SK-N-MC (cell line): ENCODE results near the gene BLID.
A peak's percentile ranks its signal among the peaks of the same experiment; 100 is the strongest.

Source experiments
- DNase-seq: peaks from one replicate; pipeline ENCODE4 v3.0.0-alpha.2; 2011; ENCODE audit warnings: low read depth, low spot score
- H3K27ac ChIP-seq: fragments of 200-600 bp; sonication (generic); 2 replicates; pipeline ENCODE4 v1.5.1; 2016; ENCODE audit warnings: mixed run types
- H3K36me3 ChIP-seq: fragments of 200-600 bp; sonication (generic); 2 replicates; pipeline ENCODE4 v1.6.1; 2017; ENCODE audit warnings: antibody characterized with exemption, low read length, mixed read lengths; ENCODE audit not compliant: insufficient read depth
- H3K4me3 ChIP-seq: fragments of 200-600 bp; sonication (generic); 2 replicates; pipeline ENCODE4 v1.5.1; 2016
- H3K9ac ChIP-seq: fragments of 200-600 bp; sonication (generic); 2 replicates; pipeline ENCODE4 v1.8.0; 2017; ENCODE audit warnings: mixed run types, mixed read lengths; ENCODE audit not compliant: insufficient read length
- H3K9me3 ChIP-seq: fragments of 200-600 bp; sonication (generic); 2 replicates; pipeline ENCODE4 v1.6.1; 2017; ENCODE audit warnings: low read depth, mild to moderate bottlenecking, antibody characterized with exemption, low read length, moderate library complexity, mixed read lengths
- EZH2 ChIP-seq: fragments of 200-600 bp; sonication (generic); IDR thresholded peaks from one replicate; pipeline ENCODE4 v1.6.1; 2017; ENCODE audit warnings: antibody characterized with exemption
- FOXP2 ChIP-seq: optimal IDR thresholded peaks from 2 replicates; pipeline ENCODE3; 2011; ENCODE audit warnings: mild to moderate bottlenecking, moderate library complexity; ENCODE audit not compliant: insufficient read depth; ENCODE audit errors: extremely low read length, control extremely low read depth
- POLR2AphosphoS5 ChIP-seq: IDR thresholded peaks from 2 replicates; pipeline ENCODE4 v1.6.1; 2012; ENCODE audit warnings: mild to moderate bottlenecking, low read depth, low read length, borderline replicate concordance

BLID gene

GRCh38 chr11:122156940-122157382 lies 40.9 kb upstream of the BLID start:
- TF ChIP-seq POLR2AphosphoS5 (no peak), FOXP2 (no peak), EZH2 (no peak)
- Histone ChIP-seq H3K36me3 (no peaks in the 10 kb centered on the region), H3K27ac (no peak overlapping the region), H3K4me3 (peak overlapping the region; percentile 36; the same call in 1 of the 2 replicates), H3K9me3 (no peaks in the 10 kb centered on the region), H3K9ac (no peak overlapping the region)
- no peak for DNase-seq

GRCh38 chr11:122155765-122156527 lies 39.9 kb upstream of the BLID start:
- TF ChIP-seq EZH2 (no peak), FOXP2 (no peak), POLR2AphosphoS5 (no peak)
- no peak for DNase-seq

GRCh38 chr11:122154994-122155393 lies 39.0 kb upstream of the BLID start:
- H3K27ac ChIP-seq = no peak overlapping the region
- no peaks in the 10 kb centered on the region for H3K36me3 ChIP-seq
- H3K9me3 ChIP-seq = no peaks in the 10 kb centered on the region
- no peak overlapping the region for H3K4me3 ChIP-seq
- no peak overlapping the region for H3K9ac ChIP-seq
- no peak for DNase-seq
- TF ChIP-seq POLR2AphosphoS5 (no peak), FOXP2 (no peak), EZH2 (no peak)

More at GRCh38 chr11:122155765-122156527, 39.9 kb upstream of the BLID start:
- Histone ChIP-seq H3K36me3 (no peaks in the 10 kb centered on the region), H3K9ac (no peak overlapping the region), H3K27ac (no peak overlapping the region), H3K4me3 (no peak overlapping the region), H3K9me3 (no peaks in the 10 kb centered on the region)

- H3K9ac ChIP-seq = no peak overlapping the region
- TF ChIP-seq POLR2AphosphoS5 (no peak), EZH2 (no peak), FOXP2 (no peak)
- no peak for DNase-seq
- H3K27ac ChIP-seq = no peak overlapping the region
- H3K4me3 ChIP-seq = no peak overlapping the region
- H3K36me3 ChIP-seq = no peaks in the 10 kb centered on the region
- H3K9me3 ChIP-seq = no peaks in the 10 kb centered on the region
Observed at GRCh38 chr11:122154227-122154626, 38.2 kb upstream of the BLID start.

- no peak for DNase-seq
- Histone ChIP-seq H3K9ac (no peak overlapping the region), H3K36me3 (no peaks in the 10 kb centered on the region), H3K4me3 (no peak overlapping the region), H3K9me3 (no peaks in the 10 kb centered on the region), H3K27ac (no peak overlapping the region)
- TF ChIP-seq FOXP2 = no peak
- no peak for TF ChIP-seq POLR2AphosphoS5
Observed at GRCh38 chr11:122153746-122154145, 37.7 kb upstream of the BLID start.

- no peak overlapping the region for H3K9ac ChIP-seq
- TF ChIP-seq POLR2AphosphoS5 = no peak
- TF ChIP-seq EZH2 = no peak
- TF ChIP-seq FOXP2 = no peak
- no peaks in the 10 kb centered on the region for H3K36me3 ChIP-seq
- no peak overlapping the region for H3K4me3 ChIP-seq
- no peak overlapping the region for H3K27ac ChIP-seq
- H3K9me3 ChIP-seq = no peaks in the 10 kb centered on the region
- DNase-seq = no peak
Observed at GRCh38 chr11:122150216-122151124, 34.5 kb upstream of the BLID start.

GRCh38 chr11:122149202-122149601 lies 33.2 kb upstream of the BLID start:
- TF ChIP-seq FOXP2 (no peak), EZH2 (no peak), POLR2AphosphoS5 (no peak)
- H3K27ac ChIP-seq = no peak overlapping the region
- DNase-seq = no peak
- no peak overlapping the region for H3K9ac ChIP-seq
- H3K36me3 ChIP-seq = no peaks in the 10 kb centered on the region
- no peaks in the 10 kb centered on the region for H3K9me3 ChIP-seq
- H3K4me3 ChIP-seq = no peak overlapping the region

- no peaks in the 10 kb centered on the region for H3K36me3 ChIP-seq
- H3K9ac ChIP-seq = no peak overlapping the region
- no peaks in the 10 kb centered on the region for H3K9me3 ChIP-seq
- TF ChIP-seq FOXP2 (no peak), POLR2AphosphoS5 (no peak), EZH2 (no peak)
- H3K27ac ChIP-seq = no peak overlapping the region
- DNase-seq = no peak
- H3K4me3 ChIP-seq = no peak overlapping the region
Observed at GRCh38 chr11:122146475-122146874, 30.5 kb upstream of the BLID start.
